HCT116 (cell line): Measurements from ENCODE around the gene TMPRSS13. TPM values are rescaled to one million over a fixed set of nuclear protein-coding genes. Genes with fewer than 3 reads are reported as not detected.

ENCODE experiments used
- ATAC-seq: fragments of 200-7000 bp; cut with Tn5 transposase; 2 replicates; pipeline ENCODE4 v1.9.1; 2020; ENCODE audit warnings: mild to moderate bottlenecking, moderate library complexity
- BruUV-seq: library from RNA; stranded (reverse); fragments of 400-500 nt; replicated peaks from 2 replicates; lab custom pipeline; 2021; lab: Mats Ljungman, UMichigan
- CTCF ChIA-PET: fragments of 300-600 bp; sonication (Branson Sonifier 250); formaldehyde crosslinking; loops from one replicate; lab custom pipeline; 2021; ENCODE audit warnings: antibody characterized with exemption; lab: Charles Lee
- POLR2A ChIA-PET: fragments of 300-600, 350-600 bp; sonication (Branson Sonifier 250); formaldehyde crosslinking; loops from one replicate; lab custom pipeline; 2021; ENCODE audit warnings: antibody characterized with exemption; lab: Charles Lee
- RAD21 ChIA-PET, 2 experiments: fragments of 300-600 bp; sonication (Branson Sonifier 250); formaldehyde crosslinking; loops; one replicate each; lab custom pipeline; 2023; ENCODE audit warnings: low total read pairs in 2 of 2; ENCODE audit not compliant: uncharacterized antibody in 2 of 2, unreplicated experiment in 2 of 2, low non-redundant PET in 1 of 2; lab: Charles Lee
- DNase-seq: peaks from one replicate; pipeline ENCODE4 v3.0.0-alpha.2; 2010; ENCODE audit warnings: low read depth, low spot score
- H2AFZ ChIP-seq: fragments of 200-600 bp; shearing (Covaris generic), sonication (generic); 2 replicates; pipeline ENCODE4 v1.6.1; 2017; ENCODE audit warnings: low read depth, mixed run types, mixed read lengths, antibody characterized with exemption, low read length; ENCODE audit not compliant: poor library complexity, severe bottlenecking
- H3K27ac ChIP-seq: 2 replicates; pipeline ENCODE4 v1.5.1; 2012; ENCODE audit warnings: low read depth, low read length
- H3K27me3 ChIP-seq: fragments of 200-600 bp; sonication (generic); 2 replicates; pipeline ENCODE4 v1.6.1; 2016; ENCODE audit warnings: mixed run types, low read length, mixed read lengths; ENCODE audit not compliant: insufficient read depth
- H3K36me3 ChIP-seq, 2 experiments: fragments of 200-500 bp in 1 of 2; fragments of 200-600 bp in 1 of 2; sonication (Bioruptor generic) in 1 of 2; sonication (generic) in 1 of 2; 2 replicates each; pipeline versions ENCODE4 v1.5.1 to v1.6.1; 2014 to 2016; ENCODE audit warnings: low read length in 2 of 2, inconsistent platforms in 1 of 2, mixed read lengths in 1 of 2, mixed run types in 1 of 2; ENCODE audit not compliant: insufficient read depth in 2 of 2, control insufficient read depth in 1 of 2
- H3K4me1 ChIP-seq, 2 experiments: fragments of 200-600 bp in 1 of 2; sonication (generic) in 1 of 2; 2 replicates each; pipeline versions ENCODE4 v1.5.1 to v1.6.1; 2012 to 2017; ENCODE audit warnings: low read length in 2 of 2, inconsistent platforms in 1 of 2, mild to moderate bottlenecking in 1 of 2, mixed read lengths in 1 of 2, mixed run types in 1 of 2, moderate library complexity in 1 of 2; ENCODE audit not compliant: insufficient read depth in 2 of 2, control insufficient read depth in 1 of 2
- H3K4me2 ChIP-seq: fragments of 200-600 bp; sonication (generic); 2 replicates; pipeline ENCODE4 v1.6.1; 2017; ENCODE audit warnings: mixed run types, low read length, mixed read lengths
- H3K4me3 ChIP-seq, 2 experiments: fragments of 200-600 bp in 1 of 2; sonication (generic) in 1 of 2; replicated peaks in 1 of 2; 2 replicates each; pipeline ENCODE4 v1.5.1; 2011 to 2016; ENCODE audit warnings: low read length in 2 of 2, control low read depth in 1 of 2, low read depth in 1 of 2, mild to moderate bottlenecking in 1 of 2, mixed read lengths in 1 of 2, mixed run types in 1 of 2
- H3K79me2 ChIP-seq: fragments of 200-600 bp; sonication (generic); 2 replicates; pipeline ENCODE4 v1.6.1; 2017; ENCODE audit warnings: mild to moderate bottlenecking, mixed run types, low read length, moderate library complexity, mixed read lengths; ENCODE audit not compliant: insufficient read depth
- H3K9ac ChIP-seq: fragments of 200-600 bp; sonication (generic); 2 replicates; pipeline ENCODE4 v1.6.1; 2016; ENCODE audit warnings: low read length, mixed read lengths
- H3K9me2 ChIP-seq: fragments of 200-600 bp; sonication (generic), shearing (Covaris generic); 2 replicates; pipeline ENCODE4 v1.6.1; 2017; ENCODE audit warnings: mixed run types, mild to moderate bottlenecking, moderate library complexity; ENCODE audit not compliant: insufficient read depth
- H3K9me3 ChIP-seq, 2 experiments: fragments of 200-500 bp in 1 of 2; fragments of 200-600 bp in 1 of 2; sonication (Bioruptor generic) in 1 of 2; sonication (generic) in 1 of 2; 2 replicates each; pipeline ENCODE4 v1.6.1; 2014 to 2017; ENCODE audit warnings: low read length in 2 of 2, mixed read lengths in 2 of 2, inconsistent platforms in 1 of 2, low read depth in 1 of 2, mild to moderate bottlenecking in 1 of 2, mixed run types in 1 of 2, moderate library complexity in 1 of 2; ENCODE audit not compliant: control insufficient read depth in 1 of 2, insufficient read depth in 1 of 2
- H4K20me1 ChIP-seq: fragments of 200-600 bp; sonication (generic), shearing (Covaris generic); 2 replicates; pipeline ENCODE4 v1.6.1; 2017; ENCODE audit warnings: mixed run types, mild to moderate bottlenecking, moderate library complexity; ENCODE audit not compliant: insufficient read depth
- ATF3 ChIP-seq: IDR thresholded peaks from 2 replicates; pipeline ENCODE4 v1.6.1; 2012
- CBX3 ChIP-seq: IDR thresholded peaks from 2 replicates; pipeline ENCODE4 v1.6.1; 2012; ENCODE audit warnings: low read depth
- CEBPB ChIP-seq: IDR thresholded peaks from 2 replicates; pipeline ENCODE4 v1.6.1; 2012; ENCODE audit warnings: low read depth
- FOSL1 ChIP-seq: IDR thresholded peaks from 2 replicates; pipeline ENCODE4 v1.6.1; 2012; ENCODE audit warnings: low read depth
- POLR2A ChIP-seq: IDR thresholded peaks from 2 replicates; pipeline ENCODE4 v1.7.0; 2011; ENCODE audit warnings: borderline replicate concordance; ENCODE audit not compliant: insufficient read depth, insufficient read length; ENCODE audit errors: extremely low read depth
- POLR2AphosphoS5 ChIP-seq: IDR thresholded peaks from 2 replicates; pipeline ENCODE4 v1.6.1; 2011; ENCODE audit warnings: mild to moderate bottlenecking, low read depth, low read length, moderate library complexity
- REST ChIP-seq: IDR thresholded peaks from 2 replicates; pipeline ENCODE4 v1.6.1; 2012; ENCODE audit warnings: low read depth
- SP1 ChIP-seq: IDR thresholded peaks from 2 replicates; pipeline ENCODE4 v1.6.1; 2012; ENCODE audit warnings: low read depth
- TCF7L2 ChIP-seq: IDR thresholded peaks from 2 replicates; pipeline ENCODE4 v1.7.0; 2011; ENCODE audit warnings: borderline replicate concordance, inconsistent platforms; ENCODE audit not compliant: insufficient read depth, insufficient read length; ENCODE audit errors: extremely low read depth
- ZBTB33 ChIP-seq: IDR thresholded peaks from 2 replicates; pipeline ENCODE4 v1.6.1; 2011; ENCODE audit warnings: mild to moderate bottlenecking, low read length, moderate library complexity; ENCODE audit not compliant: insufficient replicate concordance; ENCODE audit errors: extremely low read depth
- ZFX ChIP-seq: fragments of 450-650 bp; IDR thresholded peaks from 2 replicates; pipeline ENCODE4 v1.6.1; 2017
- intact Hi-C: fragments of 100-400 bp; cut with micrococcal nuclease; formaldehyde crosslinking; loops from 2 replicates; pipeline ENCODE4 v1.10.0; 2022
- total RNA-seq: library from RNA; stranded (reverse); gene quantifications from one replicate; pipeline ENCODE4 v1.2.1, GENCODE V29; 2021; ENCODE audit not compliant: unreplicated experiment

The TMPRSS13 gene
- total RNA-seq, 1 experiment from 2014 or later = 0.52 TPM

- TF ChIP-seq ATF3 = no peak
Observed at GRCh38 chr11:117860139-117860538, 69.1 kb downstream of the TMPRSS13 start (continued).

- RAD21 ChIA-PET = no interaction called here
Observed at GRCh38 chr11:117859488-117860112, 69.6 kb downstream of the TMPRSS13 start.

GRCh38 chr11:117859061-117859460, 70.1 kb downstream of the TMPRSS13 start:
- H3K27ac ChIP-seq = no peak overlapping the region
- no peak for DNase-seq
- CTCF ChIA-PET = no interaction called here
- no peak overlapping the region for H3K9ac ChIP-seq
- H3K4me1 ChIP-seq = 0 out of 4 replicates have a peak, but pooled peaks cover 0 to 2% of the 10 kb centered on the region in 2 experiments
- POLR2A ChIA-PET = no interaction called here
- H3K9me2 ChIP-seq = no peaks in the 10 kb centered on the region
- BruUV-seq = no TSS peak
- no peaks in the 10 kb centered on the region for H3K36me3 ChIP-seq
- H3K4me2 ChIP-seq = no peak overlapping the region
- no peak overlapping the region for H2AFZ ChIP-seq
- RAD21 ChIA-PET = no interaction called here
- no peaks in the 10 kb centered on the region for H3K79me2 ChIP-seq
- H3K27me3 ChIP-seq = no peaks in the 10 kb centered on the region
- intact Hi-C loops = no loop called here
- H3K9me3 ChIP-seq = no peaks in the 10 kb centered on the region
- no peak overlapping the region for H3K4me3 ChIP-seq
- H4K20me1 ChIP-seq = no peaks in the 10 kb centered on the region
- ATAC-seq = no peak
- TF ChIP-seq TCF7L2 (no peak), POLR2AphosphoS5 (no peak), ZBTB33 (no peak), REST (no peak), SP1 (no peak), FOSL1 (no peak), CEBPB (no peak), POLR2A (no peak)

More at GRCh38 chr11:117859488-117860112, 69.6 kb downstream of the TMPRSS13 start:
- ChIA-PET POLR2A (no interaction called here), CTCF (no interaction called here)
- TF ChIP-seq CBX3 (no peak), ATF3 (no peak), ZFX (no peak), TCF7L2 (no peak)
- H3K79me2 ChIP-seq = no peaks in the 10 kb centered on the region
- H3K27me3 ChIP-seq = no peaks in the 10 kb centered on the region
- no peaks in the 10 kb centered on the region for H4K20me1 ChIP-seq
- no peak overlapping the region for H3K27ac ChIP-seq
- H3K4me2 ChIP-seq = no peak overlapping the region
- H3K9me3 ChIP-seq = no peaks in the 10 kb centered on the region
- H3K4me3 ChIP-seq = no peak overlapping the region
- ATAC-seq = no peak
- H2AFZ ChIP-seq = no peak overlapping the region
- no peak overlapping the region for H3K9ac ChIP-seq
- no TSS peak for BruUV-seq
- H3K9me2 ChIP-seq = no peaks in the 10 kb centered on the region
- DNase-seq = no peak
- intact Hi-C loops = no loop called here
- no peaks in the 10 kb centered on the region for H3K36me3 ChIP-seq
- 0 out of 4 replicates have a peak, but pooled peaks cover 0 to 2% of the 10 kb centered on the region in 2 experiments for H3K4me1 ChIP-seq
